Lower lobe of right lung (tissue), 2 donors: Measurements from ENCODE around the gene TRPC4. TPM values are rescaled to one million over a fixed set of nuclear protein-coding genes. Genes with fewer than 3 reads are reported as not detected.

Experiments
- ATAC-seq, 2 donors: fragments of 200-7000 bp; cut with Tn5 transposase; one replicate each; pipeline ENCODE4 v1.9.1; 2020 to 2022; ENCODE audit warnings: mild to moderate bottlenecking in 2 of 2, moderate library complexity in 2 of 2
- DNase-seq: peaks from one replicate; pipeline ENCODE4 v3.0.0-alpha.2; 2020
- H3K27ac ChIP-seq: fragments of 200-600 bp; one replicate; pipeline ENCODE4 v1.8.0; 2022
- H3K27me3 ChIP-seq: fragments of 200-600 bp; one replicate; pipeline ENCODE4 v1.8.0; 2022; ENCODE audit warnings: low read depth
- H3K36me3 ChIP-seq: fragments of 200-600 bp; one replicate; pipeline ENCODE4 v1.8.0; 2022; ENCODE audit warnings: mild to moderate bottlenecking
- H3K4me1 ChIP-seq: fragments of 200-600 bp; one replicate; pipeline ENCODE4 v1.8.0; 2022
- H3K4me3 ChIP-seq: fragments of 200-600 bp; one replicate; pipeline ENCODE4 v1.8.0; 2022; ENCODE audit warnings: mild to moderate bottlenecking
- H3K9me3 ChIP-seq: fragments of 200-600 bp; one replicate; pipeline ENCODE4 v1.8.0; 2022
- CTCF ChIP-seq: fragments of 200-600 bp; IDR thresholded peaks from one replicate; pipeline ENCODE4 v1.8.0; 2022; ENCODE audit warnings: antibody characterized with exemption, mild to moderate bottlenecking
- intact Hi-C: fragments of 100-400 bp; cut with DNase I; formaldehyde crosslinking; loops from one replicate; pipeline ENCODE4 v1.11.0; 2022
- total RNA-seq: library from RNA; stranded (reverse); fragmentation: NEBNext Ultra II Directional; extraction: Animal tissue kit (Norgen Biotek cat#: 25700); gene quantifications from one replicate; pipeline ENCODE4 v1.2.1, GENCODE V29; 2021
- donor health status: DM: no; HTN: yes; CAD: no; lungs with severe emphysema.

TRPC4 gene
- total RNA-seq, 1 donor from 2014 or later: 0.71 TPM

- ATAC-seq (no peak), DNase-seq (no peak)
- H3K4me1 ChIP-seq: peaks cover 9% of the 10 kb centered on the region
- H3K27me3 ChIP-seq: peaks cover 28% of the 10 kb centered on the region
- no peaks in the 10 kb centered on the region for H3K9me3 ChIP-seq
- H3K36me3 ChIP-seq: no peaks in the 10 kb centered on the region
- H3K27ac ChIP-seq: no peak overlapping the region
- intact Hi-C loops: no loop called here
- no peak for TF ChIP-seq CTCF
- no peak overlapping the region for H3K4me3 ChIP-seq
Measured at GRCh38 chr13:37870895-37871550, 1.5 kb upstream of the TRPC4 start.

- peak overlapping the region; percentile 48 for H3K4me3 ChIP-seq
- intact Hi-C loops: no loop called here
- H3K4me1 ChIP-seq: peaks cover 9% of the 10 kb centered on the region
- DNase-seq (no peak), ATAC-seq (no peak)
- H3K36me3 ChIP-seq: no peaks in the 10 kb centered on the region
- no peaks in the 10 kb centered on the region for H3K9me3 ChIP-seq
- H3K27me3 ChIP-seq: peaks cover 28% of the 10 kb centered on the region
- TF ChIP-seq CTCF: no peak
- H3K27ac ChIP-seq: no peak overlapping the region
Measured at GRCh38 chr13:37870489-37870845, 895 bp upstream of the TRPC4 start.

GRCh38 chr13:37869506-37869755 is 141 bp downstream of the TRPC4 start:
- Histone ChIP-seq H3K4me3 (peak overlapping the region; percentile 48), H3K27ac (peak overlapping the region; percentile 3), H3K9me3 (no peaks in the 10 kb centered on the region), H3K4me1 (peaks cover 9% of the 10 kb centered on the region), H3K27me3 (peaks cover 28% of the 10 kb centered on the region), H3K36me3 (no peaks in the 10 kb centered on the region)
- DNase-seq: no peak
- ATAC-seq: peak in 1 of 2 donors; percentile 31
- intact Hi-C loops: no loop called here
- no peak for TF ChIP-seq CTCF

GRCh38 chr13:37868691-37869505 is 674 bp downstream of the TRPC4 start:
- intact Hi-C loops: no loop called here
- no peaks in the 10 kb centered on the region for H3K9me3 ChIP-seq

GRCh38 chr13:37863708-37864107 is 5.9 kb downstream of the TRPC4 start:
- Histone ChIP-seq H3K4me3 (no peak overlapping the region), H3K36me3 (no peaks in the 10 kb centered on the region), H3K27me3 (peaks cover 7% of the 10 kb centered on the region), H3K27ac (no peak overlapping the region), H3K9me3 (no peaks in the 10 kb centered on the region), H3K4me1 (no peaks in the 10 kb centered on the region)
- ATAC-seq: no peak
- no peak for DNase-seq
- TF ChIP-seq CTCF: no peak
- intact Hi-C loops: no loop called here

More at GRCh38 chr13:37868691-37869505, 674 bp downstream of the TRPC4 start:
- ATAC-seq (peak; percentile 16 to 28), DNase-seq (no peak)
- TF ChIP-seq CTCF: no peak
- Histone ChIP-seq H3K4me3 (peak overlapping the region; percentile 48), H3K36me3 (no peaks in the 10 kb centered on the region), H3K27me3 (peaks cover 28% of the 10 kb centered on the region), H3K4me1 (peaks cover 9% of the 10 kb centered on the region), H3K27ac (peak overlapping the region; percentile 3)
